Measurements from ENCODE around the gene SGCA.

The SGCA gene

DNA sequence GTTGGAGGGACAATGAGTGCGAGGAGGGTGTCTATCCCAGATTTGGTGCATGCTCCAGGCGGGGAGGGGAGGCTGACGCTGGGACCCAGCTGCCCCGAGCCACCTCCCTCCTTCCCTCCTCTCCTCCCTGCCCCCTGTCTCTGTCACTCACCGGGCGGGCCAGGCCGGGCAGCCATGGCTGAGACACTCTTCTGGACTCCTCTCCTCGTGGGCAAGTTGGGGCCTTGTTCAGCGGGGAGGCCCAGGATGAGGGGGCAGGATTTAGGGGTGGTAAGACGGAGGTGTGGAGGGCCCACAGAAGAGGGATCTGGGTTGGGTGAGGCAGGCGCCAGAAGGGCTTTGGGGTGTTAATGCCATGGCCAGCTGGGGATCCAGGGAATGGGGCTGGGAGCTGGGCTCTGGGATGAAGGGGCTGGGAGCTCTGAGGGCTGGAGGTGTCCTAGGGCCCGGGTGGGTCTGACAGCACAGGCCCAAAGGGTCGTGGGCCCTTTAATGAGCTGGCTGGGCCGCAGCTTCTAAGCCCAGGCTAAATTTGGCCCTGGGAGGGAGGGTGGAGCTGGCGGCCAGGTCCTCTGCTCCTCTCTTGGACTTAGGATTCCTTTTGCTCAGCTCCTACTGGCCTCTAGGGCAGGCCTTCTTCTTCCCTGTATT, at the start of gene SGCA:
Gene SGCA (plus strand): TSS at position 139 of the 651 bp plus-strand sequence. CDS start 36 bp downstream, at position 175.
- no peak for DNase-seq

GRCh38 chr17:50117202-50118051, 48.4 kb upstream of the SGCA start:
- no peak for DNase-seq

GRCh38 chr17:50118076-50118827, 47.6 kb upstream of the SGCA start:
- no peak for DNase-seq

GRCh38 chr17:50118828-50119218, 47.0 kb upstream of the SGCA start:
- no peak for DNase-seq

DNA sequence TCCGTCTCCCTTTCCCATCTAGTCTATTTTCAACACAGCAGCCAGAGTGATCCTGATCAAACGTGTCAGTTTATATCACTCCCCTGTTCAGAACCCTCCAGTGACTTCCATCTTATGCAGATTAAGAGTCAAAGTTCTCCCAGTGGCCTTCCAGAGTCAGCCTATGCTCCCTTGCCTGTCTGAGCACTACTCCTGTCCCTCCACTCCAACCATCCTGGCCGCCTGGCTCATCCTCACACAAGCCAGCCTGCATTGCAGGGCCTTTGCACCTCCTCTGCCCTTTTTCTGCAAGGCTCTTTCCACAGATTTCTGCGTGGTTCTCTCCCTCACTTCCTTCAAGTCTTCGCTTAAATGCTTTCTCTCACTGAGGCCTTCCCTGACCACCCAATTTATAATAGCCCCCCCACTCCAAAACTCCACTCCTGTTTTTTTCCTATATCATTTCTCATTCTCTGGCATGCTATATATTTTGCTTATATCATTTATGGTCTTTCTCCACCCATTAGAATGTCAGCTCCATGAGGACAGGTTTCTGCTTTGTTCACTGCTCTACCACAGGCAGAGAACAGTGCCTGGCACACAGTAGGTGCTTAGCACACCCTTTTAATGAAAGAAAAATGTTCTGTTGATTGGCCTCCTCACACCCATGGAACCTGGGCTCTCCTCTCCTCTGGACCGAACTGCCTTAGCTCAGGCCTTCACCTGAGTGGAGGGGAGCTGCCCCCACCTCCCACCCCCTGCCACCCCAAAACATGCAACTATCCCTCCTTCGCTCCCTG, 45.1 kb upstream of the SGCA start:
- no peak for DNase-seq

GRCh38 chr17:50122945-50123344, 42.9 kb upstream of the SGCA start:
- DNase-seq = no peak

GRCh38 chr17:50123649-50124349, 42.0 kb upstream of the SGCA start:
- DNase-seq = no peak

DNA sequence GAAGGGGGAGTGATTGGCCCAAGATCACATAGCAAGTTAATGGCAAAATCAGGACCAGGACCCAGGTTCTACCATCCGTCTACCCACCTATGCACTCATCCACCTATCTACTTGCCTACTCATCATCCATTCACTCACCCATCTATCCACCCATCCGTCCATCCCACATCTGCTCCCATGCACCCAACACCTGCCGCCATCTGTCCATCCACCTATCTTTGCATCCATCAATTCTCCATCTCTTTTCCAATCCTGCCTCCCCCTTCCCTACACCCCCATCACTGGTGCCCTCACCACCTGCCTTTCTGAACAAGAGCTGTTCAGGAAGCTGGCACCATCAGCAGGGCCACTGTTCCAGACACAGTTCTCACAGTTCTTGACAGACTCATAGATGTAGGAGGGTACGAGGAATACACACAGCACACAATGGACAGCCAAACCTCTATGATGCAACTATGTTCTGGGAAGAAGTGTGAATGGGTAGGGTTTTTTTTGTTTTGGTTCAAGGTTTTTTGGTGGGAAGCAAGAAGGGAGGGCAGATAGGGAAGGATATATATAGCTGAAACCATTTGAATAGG, 40.3 kb upstream of the SGCA start:
- DNase-seq = no peak

DNA sequence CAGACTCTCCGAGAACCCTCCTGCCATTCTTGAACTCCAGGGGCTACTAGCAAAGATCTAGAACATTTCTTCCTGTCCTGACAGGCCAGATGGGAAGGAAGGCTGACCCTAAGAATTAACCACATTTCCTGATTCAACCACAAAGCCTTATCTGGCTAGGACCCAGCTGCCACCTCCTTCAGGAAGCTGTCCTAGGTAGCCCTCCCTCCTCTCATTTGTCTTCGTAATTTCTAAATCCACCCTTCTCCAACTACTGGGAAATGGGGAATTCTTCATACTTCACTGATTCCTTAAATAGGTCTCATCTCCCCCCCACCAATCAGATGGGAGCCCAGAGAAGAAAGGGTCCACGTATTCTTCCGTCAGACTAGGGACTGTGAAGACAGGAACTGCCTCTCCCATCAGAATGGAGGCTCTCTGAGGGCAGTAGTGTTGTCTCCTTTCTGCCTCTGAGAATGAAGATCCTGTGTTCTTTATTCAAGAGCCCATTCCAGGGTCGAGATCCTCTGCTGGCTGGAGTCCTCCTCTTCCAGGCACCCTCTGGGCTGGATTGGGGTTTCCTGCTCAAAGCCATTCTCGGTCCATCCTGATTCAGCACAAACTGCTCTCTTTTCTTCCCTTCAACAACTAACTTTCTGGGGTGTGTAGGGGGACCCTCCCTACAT, 38.0 kb upstream of the SGCA start:
- DNase-seq = peak; percentile 49

GRCh38 chr17:50128441-50129352, 37.1 kb upstream of the SGCA start:
- DNase-seq = no peak

- DNase-seq = no peak
Observed at GRCh38 chr17:50129353-50129727, 36.5 kb upstream of the SGCA start.

- peak; percentile 59 for DNase-seq
Observed at GRCh38 chr17:50129728-50130558, 35.9 kb upstream of the SGCA start, which contains the start of gene SAMD14. Gene SAMD14, minus strand, starts transcription at chr17:50130160. Its CDS starts 5,201 bp downstream, at chr17:50124959.

DNA sequence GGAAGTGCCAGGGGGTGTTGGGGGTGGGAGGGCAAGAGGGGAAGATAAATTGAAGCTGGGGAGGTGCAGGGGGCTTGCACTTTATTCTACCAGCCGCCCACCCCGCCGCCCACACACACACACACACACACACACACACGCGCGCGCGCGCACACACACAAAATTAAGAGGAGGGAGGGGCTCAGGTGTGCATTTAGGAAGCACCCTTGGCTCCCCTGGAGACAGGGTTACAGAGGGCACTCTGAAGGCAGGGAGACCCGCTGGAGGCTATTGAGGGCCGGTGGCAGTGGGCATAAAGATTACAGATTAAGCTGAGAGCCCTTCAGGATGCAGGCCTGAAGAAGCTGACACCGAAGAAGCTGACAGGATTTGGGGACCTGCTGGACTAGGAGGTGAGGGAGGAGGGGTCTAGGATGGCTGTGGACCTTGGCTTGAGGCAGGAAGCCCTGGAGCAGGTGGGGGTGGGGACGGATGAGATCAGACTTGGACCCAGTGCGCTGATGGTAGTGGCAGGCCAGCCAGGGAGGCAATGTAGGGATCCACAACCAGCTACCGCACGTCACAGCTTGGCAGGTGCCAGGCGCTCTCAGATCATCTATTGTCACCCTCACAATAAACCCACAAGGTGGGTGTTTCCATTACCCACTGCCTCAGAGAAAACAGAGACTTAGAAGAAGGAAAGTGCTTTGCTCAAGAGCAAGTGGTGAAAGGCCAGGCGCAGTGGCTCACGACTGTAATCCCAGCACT, 35.1 kb upstream of the SGCA start:
- DNase-seq = no peak

DNA sequence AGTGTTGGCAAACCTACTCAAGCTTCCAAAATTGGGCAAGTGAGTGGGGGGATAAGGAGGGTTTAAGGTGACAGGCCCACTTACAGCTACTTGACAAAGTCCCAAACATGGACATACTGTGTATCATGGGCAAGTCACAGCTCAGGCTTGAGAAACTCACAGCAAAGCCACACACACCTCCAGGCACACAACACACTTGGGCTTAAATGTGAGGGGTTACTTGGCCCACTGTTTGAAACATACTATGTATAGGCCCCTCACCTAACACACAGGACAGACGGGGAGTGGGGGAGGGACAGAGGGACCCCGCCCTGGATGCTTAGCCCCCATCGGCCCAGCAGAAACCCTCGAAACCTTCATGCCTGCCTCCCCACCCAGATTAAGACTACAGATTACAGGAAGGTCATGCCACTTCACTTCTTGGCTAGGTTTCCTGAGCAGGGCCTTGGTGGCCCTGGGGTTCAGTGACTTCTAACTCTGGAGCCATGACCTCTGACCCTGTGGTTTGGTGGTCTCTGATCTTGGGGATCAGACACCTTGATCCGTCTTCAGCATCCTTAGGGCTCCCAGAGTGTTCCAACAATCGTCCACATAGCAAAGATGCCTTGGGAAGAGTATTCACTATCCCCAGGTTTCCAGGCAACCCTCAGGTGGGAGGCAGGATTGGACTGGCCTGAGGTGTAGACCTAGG, 33.6 kb upstream of the SGCA start:
- no peak for DNase-seq

GRCh38 chr17:50133028-50133768, 32.6 kb upstream of the SGCA start:
- peak; percentile 69 for DNase-seq

- no peak for DNase-seq
Observed at GRCh38 chr17:50133769-50134099, 32.1 kb upstream of the SGCA start.

Measured in EL (cell line).